HG03135 (cell line): ENCODE data around the gene SMIM10.
A peak's percentile ranks its signal among the peaks of the same experiment; 100 is the strongest.
"Not testable (repeated sequence)": the region's sequence is repeated elsewhere in the genome, so short reads cannot be mapped to it uniquely, and the experiment has no call there.

Source experiments
- ATAC-seq: cut with Tn5 transposase; IDR thresholded peaks from one replicate; pipeline ENCODE4 v1.9.1; 2021; ENCODE audit warnings: mild to moderate bottlenecking, moderate library complexity; ENCODE audit not compliant: unreplicated experiment

Gene SMIM10

DNA sequence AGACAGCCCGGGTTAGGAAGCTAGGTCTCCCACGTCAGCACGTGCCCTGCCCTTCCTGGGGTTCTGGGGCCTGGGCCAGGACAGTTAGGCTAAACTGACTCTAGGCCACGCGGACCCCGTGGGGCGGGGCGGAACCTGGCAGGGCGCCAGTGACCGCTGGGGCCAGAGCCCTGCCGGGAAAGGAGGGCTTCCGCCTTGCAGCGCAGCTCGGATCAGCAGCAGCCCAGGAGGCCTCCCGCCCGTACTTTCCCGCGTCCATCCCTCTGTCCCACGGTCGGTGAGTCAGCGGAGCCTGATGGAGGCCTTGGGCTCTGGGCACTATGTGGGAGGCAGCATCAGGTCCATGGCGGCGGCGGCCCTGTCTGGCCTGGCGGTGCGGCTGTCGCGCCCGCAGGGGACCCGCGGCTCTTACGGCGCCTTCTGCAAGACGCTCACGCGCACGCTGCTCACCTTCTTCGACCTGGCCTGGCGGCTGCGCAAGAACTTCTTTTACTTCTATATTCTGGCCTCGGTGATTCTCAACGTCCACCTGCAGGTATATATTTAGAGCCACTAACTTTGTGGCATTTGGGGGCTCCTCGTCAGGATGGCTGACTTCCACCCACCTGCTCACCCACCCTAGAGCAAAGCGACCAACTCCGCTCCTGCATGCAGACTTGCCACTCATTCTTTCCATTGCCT is at the start of gene SMIM10:
SMIM10 (plus strand) TSS at position 191 of the 681 bp plus-strand sequence; CDS start at position 296, 105 bp downstream.
- ATAC-seq = no peak

- ATAC-seq = not testable (repeated sequence)
These were observed 44.4 kb upstream of the SMIM10 start for GRCh38 chrX:134946364-134946763.

GRCh38 chrX:134948333-134949241 is 42.2 kb upstream of the SMIM10 start:
- no peak for ATAC-seq

- ATAC-seq = no peak
These were observed 41.5 kb upstream of the SMIM10 start for GRCh38 chrX:134949271-134949670.

DNA sequence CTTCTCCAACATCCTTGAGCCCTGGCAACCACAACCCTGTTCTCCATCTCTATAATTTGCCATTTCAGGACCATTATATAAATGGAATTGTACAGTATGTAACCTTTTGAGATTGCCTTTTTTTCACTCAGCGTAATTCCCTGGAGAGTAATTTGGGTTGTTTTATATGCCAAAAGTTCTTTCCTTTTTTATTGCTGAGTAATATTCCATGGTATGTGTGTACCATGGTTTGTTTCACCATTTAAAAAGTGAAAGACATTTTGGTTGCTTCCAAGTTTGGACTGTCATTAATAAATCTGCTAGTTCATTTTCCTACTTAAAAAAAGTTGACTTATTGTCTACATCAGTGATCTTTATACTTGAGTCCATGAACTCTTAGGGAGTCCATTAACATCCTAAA is 33.0 kb upstream of the SMIM10 start:
- no peak for ATAC-seq

DNA sequence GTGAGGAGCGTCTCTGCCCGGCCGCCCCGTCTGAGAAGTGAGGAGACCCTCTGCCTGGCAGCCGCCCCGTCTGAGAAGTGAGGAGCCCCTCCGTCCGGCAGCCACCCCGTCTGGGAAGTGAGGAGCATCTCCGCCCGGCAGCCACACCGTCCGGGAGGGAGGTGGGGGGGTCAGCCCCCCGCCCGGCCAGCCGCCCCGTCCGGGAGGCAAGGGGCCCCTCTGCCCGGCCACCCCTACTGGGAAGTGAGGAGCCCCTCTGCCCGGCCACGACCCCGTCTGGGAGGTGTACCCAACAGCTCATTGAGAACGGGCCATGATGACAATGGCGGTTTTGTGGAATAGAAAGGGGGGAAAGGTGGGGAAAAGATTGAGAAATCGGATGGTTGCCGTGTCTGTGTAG is 30.4 kb upstream of the SMIM10 start:
- not testable (repeated sequence) for ATAC-seq

DNA sequence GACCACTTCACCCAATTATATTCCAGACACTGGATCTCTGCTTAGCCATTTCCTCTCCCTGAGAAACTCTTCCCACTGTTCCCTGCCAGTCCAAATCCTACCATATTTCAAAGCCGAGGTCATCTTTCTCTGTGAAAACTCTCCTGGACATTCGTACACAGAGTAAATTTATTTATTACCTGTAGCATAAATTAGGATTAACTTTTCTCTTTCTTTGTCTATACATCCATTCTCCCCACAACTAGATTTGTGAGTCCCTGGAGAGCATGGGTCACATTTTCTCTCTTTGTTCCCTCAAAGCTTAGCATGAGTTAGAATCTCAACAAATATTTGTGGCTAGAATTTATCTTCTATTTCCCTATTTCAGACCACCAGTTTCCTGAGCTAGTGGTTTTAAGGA is 27.8 kb upstream of the SMIM10 start:
- no peak for ATAC-seq

- ATAC-seq = no peak
These were observed 21.1 kb upstream of the SMIM10 start for GRCh38 chrX:134969726-134970125.

DNA sequence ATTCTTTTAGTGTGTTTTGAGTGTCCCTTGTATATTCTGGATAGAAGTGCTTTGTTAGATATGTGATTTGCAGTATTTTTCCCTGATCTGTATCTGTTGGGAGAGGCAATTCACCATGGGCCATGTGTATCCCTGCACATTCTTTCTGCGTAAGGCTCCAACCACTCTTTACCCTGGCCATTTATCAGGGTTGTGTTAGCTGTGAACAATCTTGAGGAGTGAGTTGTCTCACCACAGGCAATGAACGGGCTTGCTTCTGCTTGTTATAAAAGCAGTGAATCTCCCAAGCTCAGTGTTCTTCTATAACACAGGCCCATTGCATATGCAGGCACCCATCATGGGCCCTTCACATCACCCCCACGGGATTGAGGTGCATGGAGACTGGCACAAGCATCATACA is 18.9 kb upstream of the SMIM10 start:
- ATAC-seq = no peak

DNA sequence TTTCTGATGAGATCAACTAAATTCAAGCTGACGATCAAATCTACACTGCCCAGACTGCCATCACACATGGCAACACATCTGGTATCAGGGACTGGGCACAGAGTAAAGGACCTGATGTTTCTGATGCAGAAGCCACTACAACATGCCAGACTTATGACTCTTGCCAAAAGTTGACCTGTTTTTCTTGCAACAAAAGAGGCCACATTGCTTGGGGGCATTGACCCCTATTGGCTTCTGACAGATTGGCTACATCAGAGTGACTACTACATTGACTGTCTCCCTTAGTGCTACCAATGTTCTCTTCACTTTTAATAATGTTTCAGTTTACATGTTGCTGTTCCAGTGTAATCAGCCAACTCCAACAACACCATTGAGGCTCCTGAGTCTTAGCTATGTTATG is 15.3 kb upstream of the SMIM10 start:
- ATAC-seq = no peak

- no peak for ATAC-seq
These were observed 8.9 kb upstream of the SMIM10 start for GRCh38 chrX:134981910-134982309.

GRCh38 chrX:134982748-134983147 is 8.0 kb upstream of the SMIM10 start:
- ATAC-seq = no peak

DNA sequence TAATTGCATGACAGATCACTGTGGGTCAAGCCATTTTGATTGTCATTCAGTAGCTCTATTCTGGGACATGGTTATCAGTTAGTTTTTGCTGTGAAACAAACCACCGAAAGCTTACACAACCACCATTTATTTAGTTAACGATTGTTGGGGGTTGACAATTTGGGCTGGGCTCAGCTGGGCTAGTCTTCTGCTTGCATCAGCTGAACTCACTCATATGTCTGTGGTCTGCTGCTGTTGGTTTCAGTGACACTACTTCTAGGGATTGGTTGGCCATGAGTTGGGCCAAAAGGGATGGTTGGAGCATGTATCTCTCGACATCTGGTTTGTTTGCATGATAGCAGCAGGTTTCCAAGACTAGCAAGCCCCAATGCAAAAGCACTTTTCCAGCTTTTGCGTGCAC is 5.3 kb upstream of the SMIM10 start:
- ATAC-seq = no peak

GRCh38 chrX:134990475-134990800 is 353 bp upstream of the SMIM10 start:
- no peak for ATAC-seq

GRCh38 chrX:134997646-134998045 is 6.9 kb downstream of the SMIM10 start:
- ATAC-seq = no peak

- no peak for ATAC-seq
These were observed 7.5 kb downstream of the SMIM10 start for GRCh38 chrX:134998246-134998645.

- no peak for ATAC-seq
These were observed 8.7 kb downstream of the SMIM10 start for GRCh38 chrX:134999469-134999868.

GRCh38 chrX:135000516-135000915 is 9.7 kb downstream of the SMIM10 start:
- ATAC-seq = no peak

DNA sequence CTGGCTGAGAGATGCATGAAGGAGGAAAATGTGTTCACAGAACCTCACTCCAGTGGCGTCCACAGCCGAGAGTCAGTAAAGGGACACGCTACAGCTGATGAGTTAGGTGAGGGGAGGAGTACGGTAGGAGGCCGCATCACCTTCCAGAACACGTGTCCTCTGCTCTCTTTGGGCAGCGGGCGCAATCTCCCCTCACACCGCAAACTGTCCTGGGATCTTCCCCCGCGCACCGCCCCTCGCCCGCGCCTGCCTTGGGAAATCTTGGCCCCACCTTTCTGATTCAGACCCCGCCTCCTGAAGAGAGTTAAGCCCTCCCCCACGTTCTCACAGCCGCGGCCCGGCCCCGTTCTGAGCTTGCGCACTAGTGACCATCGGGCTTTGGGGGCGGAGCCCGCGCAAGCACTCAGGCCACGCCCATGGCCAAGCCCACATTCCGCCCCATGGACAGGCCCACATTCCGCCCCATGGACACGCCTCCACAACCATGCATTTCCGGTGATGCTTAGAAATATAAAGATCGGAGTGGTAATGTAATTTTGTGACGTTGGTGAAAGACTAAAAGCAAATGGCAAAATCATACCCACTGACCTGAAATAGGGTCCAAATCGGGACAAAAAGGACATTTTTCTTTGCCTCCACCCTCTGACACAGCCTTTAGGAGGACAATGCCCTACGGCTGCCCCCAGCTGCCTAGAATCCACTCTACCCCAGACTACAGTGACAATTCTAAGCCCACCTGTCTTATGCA is 13.3 kb downstream of the SMIM10 start:
- ATAC-seq = peak; percentile 91

DNA sequence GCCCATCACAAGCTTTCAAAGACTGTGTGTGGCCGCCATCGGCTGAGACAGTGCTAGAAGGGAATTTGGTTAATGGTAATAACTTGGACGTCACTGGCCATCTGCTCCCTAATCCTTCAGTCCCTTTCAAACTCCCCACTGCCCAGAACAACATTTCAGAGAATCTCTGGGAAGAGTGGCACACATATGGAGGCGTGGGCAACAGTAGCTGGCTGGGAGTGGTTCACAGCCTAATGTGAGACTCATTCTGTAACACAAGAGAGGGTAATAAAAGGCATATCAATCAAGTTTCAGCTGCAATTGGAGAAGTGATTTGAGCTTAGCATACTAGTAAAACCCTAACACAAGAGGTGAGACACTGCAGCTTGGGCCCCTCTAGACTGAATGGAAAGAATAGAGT is 15.4 kb downstream of the SMIM10 start:
- no peak for ATAC-seq

- no peak for ATAC-seq
These were observed 18.3 kb downstream of the SMIM10 start for GRCh38 chrX:135009057-135009610.
